HuH-7 (cell line): ENCODE results near the gene PPM1F.

ENCODE experiments used
- DNase-seq: peaks from one replicate; pipeline ENCODE4 v3.0.0; 2011; ENCODE audit warnings: low spot score

Gene PPM1F

DNA sequence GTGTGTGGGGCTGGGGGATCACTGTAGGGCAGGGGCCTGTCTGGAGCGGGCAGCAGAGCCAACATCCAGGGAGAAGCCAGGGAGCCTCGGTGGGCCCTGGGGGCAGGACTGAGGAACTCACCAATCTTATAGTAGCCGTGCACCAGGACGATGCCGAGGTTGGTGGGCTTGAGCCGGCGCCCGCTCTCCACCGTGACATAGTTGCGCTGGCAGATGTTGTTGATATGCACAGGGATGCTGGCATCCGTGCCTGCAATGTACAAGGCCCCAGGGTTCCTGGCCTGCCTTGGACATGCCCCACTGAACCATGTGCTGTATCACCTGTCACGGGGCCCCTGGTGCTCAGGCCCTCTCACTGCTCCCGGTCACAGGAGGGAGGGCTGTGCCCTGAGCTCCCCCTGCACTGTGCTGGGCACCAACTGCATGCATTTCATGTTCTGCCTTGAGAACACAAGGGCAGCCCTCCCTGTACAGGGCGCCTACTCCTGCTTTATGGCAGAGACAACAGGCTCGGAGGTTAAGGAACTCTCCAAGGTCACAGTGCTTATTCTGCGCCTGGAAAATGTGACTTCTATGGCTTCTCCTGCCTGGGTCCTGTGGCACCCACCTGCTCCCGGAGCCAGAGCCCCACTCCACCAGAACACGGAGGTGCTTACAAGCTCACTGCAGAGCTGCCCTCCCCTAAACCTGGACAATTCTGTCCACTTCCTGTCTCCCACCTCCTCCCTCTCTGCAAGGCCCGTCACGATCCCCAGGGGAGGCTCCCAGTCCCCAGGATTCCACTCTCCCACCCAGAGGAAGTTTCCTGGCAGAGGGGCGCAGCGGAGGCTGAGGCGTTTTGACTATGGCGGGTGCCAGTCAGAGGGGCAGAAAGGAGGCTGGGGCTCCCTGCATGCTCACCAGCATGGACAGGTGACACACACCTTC lies 7.8 kb upstream of the PPM1F start:
- no peak for DNase-seq

DNA sequence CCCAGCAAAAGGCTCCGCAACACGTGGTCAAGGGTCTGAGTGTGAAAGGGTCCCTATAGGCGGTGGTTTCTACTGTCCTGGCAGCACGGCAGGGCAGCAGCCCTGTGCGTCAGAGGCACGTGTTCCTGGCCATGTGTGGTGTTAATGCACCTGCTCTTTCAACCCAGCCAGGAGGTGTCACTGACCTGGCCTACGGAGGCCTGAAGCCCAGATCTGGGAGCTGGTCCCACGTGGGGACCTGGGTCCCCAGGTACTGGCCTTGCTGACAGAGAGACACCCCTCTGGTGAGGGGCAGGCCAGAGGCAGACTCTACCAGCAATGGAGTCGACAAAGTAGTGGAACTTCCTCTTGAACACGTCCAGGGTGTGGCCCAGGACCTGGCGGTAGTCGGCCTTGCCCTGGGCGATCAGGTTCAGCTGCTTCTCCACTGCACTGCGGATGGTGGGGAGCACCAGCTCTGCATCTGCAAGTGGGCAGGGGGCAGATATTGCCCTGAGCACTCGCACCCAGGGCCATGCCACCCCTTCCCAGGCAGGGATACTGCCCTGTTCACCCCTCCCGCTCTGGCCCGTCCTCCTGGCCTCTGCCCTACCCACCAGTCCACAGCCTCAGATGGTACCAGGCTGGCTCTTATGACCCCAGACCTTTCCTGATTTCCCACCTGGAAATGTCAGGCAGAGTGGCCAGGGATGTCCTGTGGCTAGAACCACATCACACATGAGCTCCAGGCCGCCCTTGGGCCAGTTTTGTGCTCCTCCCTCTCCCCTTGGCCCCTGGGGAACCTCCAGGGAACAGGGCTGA lies 6.8 kb upstream of the PPM1F start:
- DNase-seq: no peak

DNA sequence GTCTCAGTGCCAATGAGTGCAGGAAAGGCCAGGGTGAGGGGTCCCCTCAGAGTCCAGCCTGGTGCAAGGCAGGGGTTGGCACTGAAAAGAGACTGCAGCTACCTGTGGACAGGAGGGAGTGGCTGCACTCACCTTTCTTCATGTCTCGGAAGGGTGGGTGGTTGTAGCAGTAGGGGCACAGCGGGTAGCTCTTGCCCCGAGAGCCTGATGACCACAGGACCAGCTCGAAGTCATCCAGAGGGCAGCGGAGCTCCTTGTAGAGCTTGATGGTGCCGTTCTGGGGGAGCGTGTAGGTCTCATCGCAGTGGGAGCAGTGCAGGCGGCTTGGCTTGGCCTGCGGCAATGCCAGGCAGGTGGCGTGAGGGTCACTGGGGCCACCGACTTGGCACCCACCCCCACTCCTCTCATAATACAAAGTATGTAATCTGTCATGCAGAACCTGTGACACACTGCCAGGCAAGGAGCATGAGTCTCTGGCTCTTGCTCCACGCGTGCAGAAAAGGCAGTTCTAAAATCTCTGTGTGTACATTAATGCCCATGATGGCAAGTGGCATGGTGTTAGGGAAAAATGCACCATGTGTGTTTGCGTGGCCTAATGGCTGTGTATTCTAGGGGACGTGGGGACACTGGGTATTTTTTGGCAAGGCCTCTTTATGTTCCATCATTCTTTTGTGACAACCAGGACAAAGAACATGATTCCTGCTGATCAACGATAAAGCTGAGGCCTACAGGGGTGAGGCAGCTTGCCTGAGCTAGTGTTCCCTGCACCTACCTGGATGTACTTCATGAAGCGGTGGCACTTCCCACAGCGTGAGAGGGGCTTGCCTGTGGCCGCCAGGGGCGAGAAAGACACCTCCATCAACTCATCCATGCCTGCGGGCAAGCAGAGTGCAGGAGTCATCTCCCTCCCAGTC lies 6.0 kb upstream of the PPM1F start:
- no peak for DNase-seq

DNA sequence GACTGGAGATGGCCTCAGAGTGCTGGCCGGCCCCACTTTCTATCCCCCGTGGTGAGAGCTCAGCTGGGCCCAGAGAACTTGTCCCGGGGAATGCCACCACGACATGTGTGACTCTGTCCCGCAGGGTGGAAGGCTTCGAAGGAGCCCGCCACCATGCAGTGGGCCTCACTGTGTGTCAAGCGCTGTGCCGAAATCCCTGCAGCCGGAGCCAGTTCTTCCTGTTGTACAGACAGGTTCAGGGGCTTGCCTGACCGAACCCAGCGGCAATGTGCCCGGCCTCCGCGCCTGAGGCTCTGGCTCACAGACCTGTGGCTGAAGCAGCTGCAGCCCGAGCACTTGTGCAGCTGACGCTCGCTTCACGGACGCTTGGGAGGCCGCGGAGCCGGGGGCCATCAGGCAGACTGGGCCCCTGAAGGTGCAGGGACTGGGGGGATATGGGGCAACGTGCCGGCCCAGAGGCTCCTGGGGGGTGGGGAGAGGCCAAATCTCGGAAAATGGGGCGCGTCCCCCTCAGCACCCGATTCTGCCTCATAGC lies 650 bp downstream of the PPM1F start:
- peak; percentile 60 for DNase-seq

DNA sequence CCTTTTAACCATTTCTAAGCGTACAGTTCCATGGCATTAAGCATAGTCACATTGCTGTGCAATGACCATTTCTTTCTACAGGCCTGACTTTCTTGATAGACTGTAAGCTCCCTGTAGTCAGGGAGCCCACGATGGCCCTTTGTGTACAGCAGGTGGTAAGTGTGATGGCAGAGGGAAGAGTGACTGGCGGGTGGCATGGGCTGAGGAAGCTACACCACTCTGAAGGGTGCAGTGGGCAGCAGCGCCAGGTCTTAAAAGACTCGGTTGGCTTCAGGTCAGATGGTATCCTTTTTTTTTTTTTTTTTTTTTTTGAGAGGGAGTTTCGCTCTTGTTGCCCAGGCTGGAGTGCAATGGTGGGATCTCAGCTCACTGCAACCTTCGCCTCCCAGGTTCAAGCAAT lies 1.6 kb downstream of the PPM1F start:
- no peak for DNase-seq

DNA sequence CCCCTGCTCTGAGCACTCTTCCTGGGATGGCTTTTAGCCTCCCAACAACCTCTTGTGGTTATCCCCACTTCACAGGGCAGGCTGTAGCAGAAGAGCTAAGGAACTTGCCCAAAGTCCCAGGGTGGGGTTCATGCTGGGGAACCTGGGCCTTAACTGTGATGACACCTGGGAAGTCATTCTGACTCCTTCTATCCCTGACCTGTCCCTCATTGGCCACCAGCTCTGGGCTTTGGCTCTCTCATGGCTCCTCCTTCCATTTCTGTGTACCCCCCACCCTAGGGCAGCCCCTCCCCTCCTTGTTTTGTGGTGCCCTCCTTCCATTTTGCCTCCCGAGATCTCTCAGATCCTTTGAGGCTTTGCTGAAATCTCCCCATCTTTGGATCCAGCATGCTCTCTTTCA lies 2.7 kb downstream of the PPM1F start:
- no peak for DNase-seq

DNA sequence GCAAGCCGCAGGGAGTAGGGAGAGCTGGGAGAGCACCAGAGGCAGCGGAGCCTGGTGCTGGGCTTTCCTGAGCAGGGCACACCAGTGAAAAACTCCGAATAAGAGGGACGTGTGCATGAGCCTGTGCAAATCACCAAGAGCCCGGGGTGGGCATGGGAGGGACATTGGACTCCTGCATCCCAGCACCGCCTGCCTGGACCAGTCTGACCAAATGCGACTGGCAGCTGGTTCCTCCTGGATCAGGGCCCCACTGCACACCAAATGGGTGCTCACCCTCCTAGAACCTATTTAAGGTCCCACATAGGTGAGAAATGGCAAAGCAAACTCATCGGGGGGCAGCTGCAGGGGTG lies 3.1 kb downstream of the PPM1F start:
- DNase-seq: no peak

DNA sequence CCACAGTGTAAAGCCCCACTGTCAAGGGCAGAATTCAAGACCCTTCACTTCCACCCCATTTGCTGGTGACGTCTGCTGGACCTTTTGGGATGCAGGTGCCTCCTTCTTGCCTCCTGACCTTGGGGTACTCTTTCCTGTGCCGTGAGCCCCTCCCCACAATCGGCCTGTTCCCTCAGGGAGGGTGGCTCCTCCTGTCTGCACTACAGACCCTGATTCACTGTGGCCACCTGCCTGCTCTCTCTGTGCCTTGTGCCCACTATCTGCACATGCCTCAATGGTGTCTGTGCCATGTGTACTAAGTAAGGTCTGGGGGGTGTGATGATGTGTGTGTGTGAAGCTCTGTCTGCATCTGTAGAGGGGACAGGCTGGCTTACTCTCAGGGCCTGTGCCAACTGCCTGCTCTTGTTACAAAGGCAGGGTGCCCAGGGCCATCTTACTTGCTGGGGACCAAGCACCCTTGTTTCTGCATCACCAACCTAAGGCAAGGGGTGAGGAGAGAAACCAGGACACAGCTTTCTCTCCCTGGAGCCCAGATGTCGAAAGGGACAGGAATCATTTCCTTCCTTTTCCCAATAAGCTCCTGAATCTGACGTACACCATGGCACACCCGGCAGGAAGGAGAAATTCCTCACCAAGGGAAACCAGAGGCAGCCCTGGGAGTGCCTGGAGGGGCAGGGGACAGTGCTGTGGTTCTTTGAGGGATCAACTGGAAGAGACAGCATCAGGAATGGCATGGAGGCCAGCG lies 3.7 kb downstream of the PPM1F start:
- no peak for DNase-seq

DNA sequence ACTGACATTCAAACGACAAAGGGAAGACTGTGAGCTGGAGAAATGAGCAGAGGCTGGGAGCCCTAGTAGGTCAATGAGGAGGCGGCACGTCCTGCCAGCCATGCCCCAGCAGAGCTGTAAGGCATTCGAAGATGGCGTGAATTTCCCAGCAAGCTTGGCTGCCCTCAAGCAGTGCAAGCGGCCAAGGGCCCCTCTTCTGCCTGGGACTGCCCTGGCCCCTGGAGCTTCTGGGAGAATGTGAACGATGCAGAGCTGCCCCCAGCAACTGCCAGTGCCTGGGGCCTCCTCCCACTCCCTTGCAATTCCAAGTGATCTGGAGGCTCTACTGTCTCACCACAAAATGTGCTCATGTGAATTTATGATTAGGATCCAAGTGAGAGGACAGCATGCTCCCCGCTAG lies 4.3 kb downstream of the PPM1F start:
- no peak for DNase-seq

DNA sequence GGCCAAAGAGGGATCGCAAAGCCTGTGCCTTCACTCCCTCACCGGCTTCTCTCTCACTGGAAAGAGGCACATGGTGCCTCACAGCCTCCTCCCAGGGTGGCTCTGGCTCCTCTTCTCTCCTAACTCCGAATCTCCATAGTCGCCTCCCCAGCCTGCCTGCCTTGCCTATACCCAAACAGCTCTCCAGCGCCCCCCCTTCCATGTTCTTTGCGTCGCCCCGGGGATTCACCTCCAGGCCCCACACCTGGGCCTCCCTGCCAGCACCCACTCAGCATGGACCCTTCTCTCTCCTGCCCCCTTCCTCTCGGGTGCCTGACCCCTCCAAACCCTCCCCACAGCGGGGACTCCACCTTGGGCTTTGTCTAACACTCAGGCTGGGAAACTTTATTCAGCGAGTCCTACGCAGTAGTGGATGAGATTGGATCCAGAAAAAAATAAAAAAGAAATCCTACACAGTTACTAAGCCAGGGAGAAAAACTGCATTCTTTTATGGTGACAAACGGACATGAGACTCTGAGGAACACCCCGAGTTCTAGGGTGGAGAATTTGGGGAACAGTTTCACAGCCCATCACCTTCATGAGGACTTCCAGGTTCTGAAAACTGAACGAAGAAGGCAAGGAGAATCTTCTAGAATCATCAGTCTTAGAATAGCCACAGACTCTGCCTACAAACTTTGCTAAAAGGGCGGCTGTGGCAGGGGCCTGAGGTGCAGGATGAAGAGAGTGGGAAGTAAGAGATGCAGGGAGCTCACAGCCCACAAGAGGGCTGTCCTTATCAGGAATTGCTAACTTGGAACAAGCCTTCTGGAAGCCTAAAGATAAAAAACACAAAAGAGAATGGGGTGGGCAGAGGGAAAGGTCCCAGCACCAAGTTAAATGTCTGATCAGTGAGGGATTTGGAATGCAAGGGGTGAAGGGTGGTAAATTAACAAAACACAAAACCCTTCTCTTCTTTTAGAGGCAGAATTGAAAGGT lies 5.3 kb downstream of the PPM1F start:
- DNase-seq: peak; percentile 58

DNA sequence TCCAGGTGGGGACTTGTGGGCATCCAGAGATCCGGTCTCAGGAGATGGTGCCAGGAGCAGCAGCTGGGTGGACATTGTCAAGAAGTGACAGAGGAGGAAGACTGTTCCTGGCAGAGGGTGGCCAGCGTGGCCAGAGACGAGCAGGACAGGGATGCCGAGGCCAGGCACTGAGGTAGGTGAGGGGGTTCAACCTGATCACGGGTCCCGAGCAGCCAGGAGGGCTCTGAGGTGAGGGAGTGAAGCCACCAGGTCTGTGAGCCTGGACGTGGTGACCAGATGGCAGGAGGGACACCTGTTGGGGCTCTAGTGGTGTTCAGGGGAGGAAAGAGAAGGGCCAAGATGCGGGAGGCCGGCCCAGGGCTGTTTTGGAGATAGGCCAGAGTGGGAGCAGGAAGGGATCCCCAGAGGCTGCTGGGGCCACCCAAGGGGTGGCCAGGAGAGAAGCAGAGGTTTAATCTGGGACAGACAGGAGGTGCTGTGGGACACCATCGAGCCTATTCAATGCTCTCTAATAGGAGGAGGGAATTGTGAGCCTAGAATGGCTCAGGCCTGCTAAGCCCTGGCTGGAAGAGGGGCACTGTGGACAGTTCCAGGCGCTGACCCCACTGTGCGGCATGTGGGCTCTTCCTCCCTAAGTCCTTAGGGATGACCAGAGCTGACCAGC lies 6.3 kb downstream of the PPM1F start:
- DNase-seq: no peak

DNA sequence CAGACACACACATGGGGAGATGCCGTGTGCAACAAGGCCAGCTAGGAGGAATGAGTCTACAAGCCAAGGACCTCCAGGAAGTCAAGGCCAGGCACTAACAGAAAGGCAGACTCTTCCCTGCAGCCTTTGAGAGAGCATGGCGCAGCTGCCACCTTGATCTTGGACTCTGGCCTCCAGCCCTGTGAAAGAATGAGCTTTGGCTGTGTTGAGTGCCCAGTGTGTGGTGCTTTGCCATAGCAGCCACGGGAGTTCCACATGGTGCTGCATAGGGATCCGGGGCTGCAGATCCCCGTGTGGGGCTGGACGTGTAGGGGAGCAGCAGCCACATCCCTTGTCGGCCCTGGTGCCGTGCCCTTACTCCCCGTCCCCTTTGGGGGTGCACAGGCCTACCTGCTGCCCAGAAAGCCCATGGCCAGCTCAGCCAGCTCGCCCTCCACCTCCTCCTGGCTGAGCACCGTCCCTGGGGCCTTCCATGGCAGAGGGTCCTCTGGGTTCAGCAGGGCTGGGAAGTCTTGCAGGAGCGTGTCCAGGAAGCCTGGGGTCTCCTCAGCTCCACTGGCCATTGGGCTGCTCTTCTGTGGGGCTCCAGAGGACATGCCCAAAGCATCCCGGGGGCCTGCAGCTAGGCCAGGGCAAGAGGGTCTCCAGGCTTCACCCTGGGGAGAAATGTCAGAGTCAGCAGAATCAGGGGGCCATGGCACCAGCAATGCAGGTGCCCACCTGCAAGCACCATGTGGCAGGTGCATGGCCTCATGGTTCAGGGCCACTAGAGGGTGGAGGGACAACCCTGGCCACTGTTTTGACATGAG lies 7.0 kb downstream of the PPM1F start:
- DNase-seq: no peak

DNA sequence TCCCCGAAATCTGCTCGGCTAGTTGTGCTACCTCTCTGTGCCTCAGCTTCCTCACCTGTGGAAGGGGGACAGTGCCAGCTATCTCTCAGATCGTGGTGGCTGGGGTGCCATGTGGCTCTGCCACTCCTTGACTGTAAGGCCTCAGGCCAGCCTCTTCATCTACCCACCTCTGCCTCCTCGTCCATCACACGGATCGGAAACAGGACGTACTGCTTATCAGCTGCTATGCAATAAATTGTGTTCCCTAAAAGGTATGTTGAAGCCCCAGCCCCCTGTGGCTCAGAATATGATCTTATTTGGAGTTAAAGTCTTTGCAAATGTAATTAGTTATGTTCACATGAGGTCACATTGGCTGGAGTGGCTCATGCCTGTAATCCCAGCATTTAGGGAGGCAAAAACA lies 7.8 kb downstream of the PPM1F start:
- DNase-seq: no peak

DNA sequence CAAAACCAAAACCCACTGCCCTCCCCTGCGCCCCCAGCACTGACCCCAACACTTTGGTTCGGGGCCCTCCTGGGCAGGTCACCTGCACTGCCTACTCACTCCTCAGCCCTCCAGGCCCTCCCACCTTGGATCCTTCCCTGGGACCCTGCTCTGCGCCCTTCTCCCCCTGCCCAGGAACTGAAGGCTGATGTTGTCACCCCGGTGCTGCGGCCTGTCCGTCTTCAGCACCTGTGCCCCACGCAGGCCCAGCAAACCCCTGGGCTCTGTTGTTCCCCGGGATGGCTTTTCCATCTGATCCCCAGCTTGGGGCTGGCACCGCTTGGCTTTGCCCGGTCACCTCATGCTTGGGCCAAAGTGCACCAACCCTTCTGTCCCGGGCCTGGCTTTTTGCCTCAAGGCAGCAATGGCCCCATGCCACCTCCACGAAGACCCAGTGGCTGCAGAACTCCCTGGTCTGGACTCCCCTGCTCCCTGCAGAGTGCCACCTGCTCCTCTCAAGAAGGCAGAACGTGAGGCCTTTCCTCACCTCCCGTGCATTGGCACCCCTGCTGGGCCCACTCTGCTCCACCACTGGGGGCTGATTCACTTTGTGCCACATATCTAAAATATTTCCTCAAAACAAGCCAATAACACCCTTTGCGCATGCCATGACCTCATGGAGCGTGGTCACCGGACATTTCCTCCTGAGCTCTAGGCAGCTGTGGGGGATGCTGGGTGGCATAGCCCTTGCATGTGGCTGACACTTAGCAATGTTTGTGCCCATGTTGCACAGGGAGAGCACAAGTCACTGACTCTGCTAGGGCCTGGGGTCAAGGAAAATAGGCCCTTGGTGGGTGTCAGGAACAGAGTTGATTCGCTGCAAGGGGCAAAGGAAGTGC lies 8.8 kb downstream of the PPM1F start:
- DNase-seq: no peak

DNA sequence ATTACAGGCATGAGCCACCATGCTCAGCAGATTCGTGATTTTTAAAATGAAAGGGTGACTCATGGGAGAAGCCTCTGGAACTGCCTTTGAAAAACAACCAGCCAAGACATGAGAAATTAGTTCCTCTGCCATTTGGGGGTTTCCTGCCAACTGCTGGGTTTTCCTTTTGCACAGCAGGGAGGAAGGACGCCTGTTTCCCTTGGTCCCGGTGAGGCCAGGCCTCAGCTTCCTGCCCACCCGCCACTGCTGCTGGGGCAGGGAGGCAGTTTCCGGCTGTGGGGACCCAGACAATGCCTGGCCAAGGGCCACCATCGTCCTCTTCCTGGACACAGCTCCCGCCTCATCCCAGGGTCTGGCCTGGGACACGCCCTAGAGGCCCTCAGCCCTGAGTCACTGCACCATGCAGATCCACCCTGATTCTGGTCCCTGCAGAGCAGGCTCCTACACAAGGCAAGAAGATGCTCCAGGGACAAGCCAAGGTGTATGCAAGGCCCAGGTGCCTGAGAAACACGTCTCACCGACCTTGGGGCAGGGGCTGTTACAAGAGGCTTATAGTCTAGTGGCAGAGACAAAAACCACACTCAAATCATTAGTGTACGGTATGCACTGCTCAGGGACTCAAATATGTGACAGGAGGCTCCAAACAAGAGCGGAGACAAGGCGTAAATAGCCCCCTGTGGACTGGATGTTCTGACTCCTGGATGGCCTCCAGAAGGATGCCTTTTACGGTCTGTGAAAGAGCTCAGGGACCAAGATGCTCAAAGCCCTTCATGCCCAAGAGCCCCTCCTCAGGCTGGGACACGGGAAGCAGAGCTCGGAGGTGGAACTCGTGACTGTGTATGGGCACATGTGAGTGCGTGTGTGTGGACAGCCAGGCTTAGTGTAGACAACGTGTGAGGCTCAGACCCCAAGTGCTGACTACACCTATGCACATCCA lies 10.0 kb downstream of the PPM1F start:
- DNase-seq: no peak

DNA sequence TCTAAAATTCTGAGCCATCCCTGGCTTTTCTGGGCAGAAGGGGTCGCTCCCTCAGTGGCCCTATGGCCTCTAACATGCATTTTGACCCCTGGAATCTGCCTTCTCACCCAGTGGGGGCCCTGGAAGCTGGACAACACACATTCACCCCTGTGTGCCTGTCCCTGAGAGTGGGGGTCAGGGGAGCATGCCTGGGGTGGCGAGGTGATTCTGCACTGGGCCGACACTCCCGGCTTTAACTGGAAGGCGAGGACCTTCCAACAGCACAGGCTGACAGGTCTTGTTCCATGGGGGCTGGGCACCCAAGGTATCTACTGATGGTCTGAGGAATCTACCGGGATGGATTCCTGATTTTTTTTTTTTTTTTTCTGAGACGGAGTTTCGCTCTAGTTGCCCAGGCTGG lies 10.7 kb downstream of the PPM1F start:
- DNase-seq: no peak

DNA sequence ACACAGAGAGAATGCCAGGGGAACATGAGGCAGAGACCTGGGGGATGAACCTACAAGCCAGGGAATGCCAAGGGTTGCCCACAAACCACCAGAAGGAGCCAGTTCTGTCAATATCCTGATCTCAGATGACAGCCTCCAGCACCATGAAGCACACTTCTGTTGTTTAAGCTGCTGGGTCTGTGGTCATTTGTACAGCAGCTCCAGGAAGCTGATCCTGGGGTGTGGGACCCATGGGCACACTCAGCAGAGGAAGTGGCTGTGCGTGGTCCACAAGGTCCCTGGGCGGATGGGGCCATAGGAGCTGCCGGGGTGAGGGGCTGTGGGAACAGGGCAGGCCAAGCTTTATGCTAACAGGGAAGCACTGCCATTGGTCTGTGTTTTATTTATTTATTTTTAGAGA lies 12.1 kb downstream of the PPM1F start:
- no peak for DNase-seq
